ENCODE data around the gene COL21A1. TPM values are rescaled to one million over a fixed set of nuclear protein-coding genes. Genes with fewer than 3 reads are reported as not detected.
A peak's percentile ranks its signal among the peaks of the same experiment; 100 is the strongest.

The COL21A1 gene
- total RNA-seq, 1 donor = 29.0 TPM

DNA sequence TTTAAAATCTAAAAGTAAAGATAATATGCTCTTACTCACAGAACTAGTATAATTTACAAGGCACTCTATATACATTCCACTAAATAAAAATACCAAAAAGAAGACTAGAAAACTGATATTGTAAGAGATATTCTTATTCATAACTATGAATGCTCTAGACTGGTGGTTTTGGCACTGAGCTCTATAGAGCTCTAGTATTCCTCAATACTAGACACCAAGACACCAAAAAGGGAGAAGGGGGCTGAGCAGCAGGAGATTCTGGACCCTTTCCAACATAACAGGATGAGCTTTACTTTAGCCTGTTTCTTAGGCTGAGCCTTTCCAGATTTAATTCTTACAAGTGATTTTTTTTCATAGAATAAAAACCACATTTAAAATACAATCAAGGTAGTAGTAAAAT is 173.6 kb downstream of the COL21A1 start:
- DNase-seq (ENCODE audit: low read depth) = peak; percentile 45

DNA sequence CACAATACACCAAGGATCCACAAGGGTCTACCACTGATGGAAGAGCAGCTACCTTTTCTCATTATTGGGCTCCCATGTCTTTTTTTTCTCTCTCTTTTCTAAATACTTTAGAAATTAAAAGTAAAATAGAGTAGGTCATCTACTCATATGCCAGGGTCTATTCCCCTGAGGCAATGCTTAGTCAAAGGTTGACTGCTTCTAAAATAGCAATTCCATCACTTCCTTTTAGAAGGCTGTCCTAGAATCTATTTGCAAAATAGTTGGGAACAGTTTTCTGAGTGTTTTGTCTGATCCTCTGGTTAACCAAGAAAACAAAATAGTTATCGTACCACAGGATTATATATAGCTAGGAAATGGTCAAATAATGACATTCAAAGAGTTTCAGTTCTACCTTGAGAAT is 174.1 kb downstream of the COL21A1 start:
- TF ChIP-seq, protein P1, sequence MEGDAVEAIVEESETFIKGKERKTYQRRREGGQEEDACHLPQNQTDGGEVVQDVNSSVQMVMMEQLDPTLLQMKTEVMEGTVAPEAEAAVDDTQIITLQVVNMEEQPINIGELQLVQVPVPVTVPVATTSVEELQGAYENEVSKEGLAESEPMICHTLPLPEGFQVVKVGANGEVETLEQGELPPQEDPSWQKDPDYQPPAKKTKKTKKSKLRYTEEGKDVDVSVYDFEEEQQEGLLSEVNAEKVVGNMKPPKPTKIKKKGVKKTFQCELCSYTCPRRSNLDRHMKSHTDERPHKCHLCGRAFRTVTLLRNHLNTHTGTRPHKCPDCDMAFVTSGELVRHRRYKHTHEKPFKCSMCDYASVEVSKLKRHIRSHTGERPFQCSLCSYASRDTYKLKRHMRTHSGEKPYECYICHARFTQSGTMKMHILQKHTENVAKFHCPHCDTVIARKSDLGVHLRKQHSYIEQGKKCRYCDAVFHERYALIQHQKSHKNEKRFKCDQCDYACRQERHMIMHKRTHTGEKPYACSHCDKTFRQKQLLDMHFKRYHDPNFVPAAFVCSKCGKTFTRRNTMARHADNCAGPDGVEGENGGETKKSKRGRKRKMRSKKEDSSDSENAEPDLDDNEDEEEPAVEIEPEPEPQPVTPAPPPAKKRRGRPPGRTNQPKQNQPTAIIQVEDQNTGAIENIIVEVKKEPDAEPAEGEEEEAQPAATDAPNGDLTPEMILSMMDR (IDR thresholded peaks at IDR 0.05; ENCODE audit: insufficient read depth, low read length) = no peak
- DNase-seq (ENCODE audit: low read depth) = peak; percentile 81
- no peak overlapping the region for H3K4me3 ChIP-seq (ENCODE audit: low read depth, low read length)

More for the DNA sequence above, 173.6 kb downstream of the COL21A1 start:
- H3K4me3 ChIP-seq (ENCODE audit: low read depth, low read length) = no peak overlapping the region
- TF ChIP-seq, protein P1 (IDR thresholded peaks at IDR 0.05; ENCODE audit: insufficient read depth, low read length) = no peak

DNA sequence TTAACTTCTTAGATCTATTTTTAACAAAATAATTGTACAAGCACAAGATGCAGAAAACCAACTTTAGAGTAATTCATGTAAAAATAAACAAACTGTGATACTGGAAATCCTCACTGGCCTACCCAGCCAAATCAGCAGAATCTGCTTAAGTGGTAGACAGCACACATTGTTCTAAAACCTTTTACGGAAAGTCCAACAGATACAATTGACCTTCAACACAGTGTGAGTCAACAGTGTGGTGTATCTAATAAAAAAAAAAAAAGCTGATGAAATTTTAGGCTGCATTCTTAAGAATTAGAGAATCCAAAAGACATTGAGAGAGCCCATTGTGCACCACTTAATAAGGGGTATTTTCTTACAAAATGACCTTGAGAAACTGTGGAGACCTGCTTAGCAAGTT is 174.5 kb downstream of the COL21A1 start:
- TF ChIP-seq, protein P1 (IDR thresholded peaks at IDR 0.05; ENCODE audit: insufficient read depth, low read length) = no peak
- DNase-seq (ENCODE audit: low read depth) = peak; percentile 90
- no peak overlapping the region for H3K4me3 ChIP-seq (ENCODE audit: low read depth, low read length)

DNA sequence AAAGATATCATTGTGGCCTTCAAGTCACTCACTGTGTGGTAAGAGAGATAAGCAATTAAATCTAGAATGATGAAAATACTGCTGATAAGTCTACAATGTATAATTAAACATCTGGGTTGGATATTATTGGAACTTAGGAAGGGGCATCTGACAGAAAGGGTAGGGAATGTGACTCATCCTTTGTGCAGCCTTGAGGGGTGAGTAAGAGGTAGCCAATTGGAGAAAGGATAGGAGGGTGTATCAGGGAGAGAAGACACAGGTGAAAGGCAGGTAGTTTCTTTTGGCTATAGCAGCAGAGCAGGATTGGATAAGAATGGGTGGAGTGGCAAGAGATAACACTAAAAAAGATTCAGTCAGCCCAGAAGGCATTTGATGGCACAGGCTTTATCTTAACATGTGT is 182.0 kb downstream of the COL21A1 start:
- DNase-seq (ENCODE audit: low read depth) = no peak
- TF ChIP-seq, protein P1 (IDR thresholded peaks at IDR 0.05; ENCODE audit: insufficient read depth, low read length) = no peak
- no peak overlapping the region for H3K4me3 ChIP-seq (ENCODE audit: low read depth, low read length)

DNA sequence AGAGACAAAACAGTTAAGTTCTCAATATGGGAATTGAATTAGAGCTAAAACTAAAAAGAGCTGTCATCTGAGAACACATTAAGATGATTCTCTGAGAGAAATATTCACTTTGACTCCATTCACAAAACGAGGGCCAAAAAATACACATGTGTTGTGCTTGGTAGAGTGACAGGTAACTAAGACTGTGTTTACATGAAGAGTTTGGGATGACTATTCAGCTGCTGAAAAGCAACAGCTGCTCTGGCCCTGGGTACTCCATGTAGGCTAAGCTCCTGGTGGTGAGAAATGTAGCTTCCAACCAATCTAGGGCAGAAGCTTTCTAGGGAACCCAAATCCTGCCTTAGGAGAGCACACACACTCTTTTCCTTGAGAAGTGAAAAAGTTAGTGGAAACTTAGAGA is 184.5 kb downstream of the COL21A1 start:
- H3K4me3 ChIP-seq (ENCODE audit: low read depth, low read length) = no peak overlapping the region
- TF ChIP-seq, protein P1 (IDR thresholded peaks at IDR 0.05; ENCODE audit: insufficient read depth, low read length) = peak; percentile 35
- peak; percentile 74 for DNase-seq (ENCODE audit: low read depth)

DNA sequence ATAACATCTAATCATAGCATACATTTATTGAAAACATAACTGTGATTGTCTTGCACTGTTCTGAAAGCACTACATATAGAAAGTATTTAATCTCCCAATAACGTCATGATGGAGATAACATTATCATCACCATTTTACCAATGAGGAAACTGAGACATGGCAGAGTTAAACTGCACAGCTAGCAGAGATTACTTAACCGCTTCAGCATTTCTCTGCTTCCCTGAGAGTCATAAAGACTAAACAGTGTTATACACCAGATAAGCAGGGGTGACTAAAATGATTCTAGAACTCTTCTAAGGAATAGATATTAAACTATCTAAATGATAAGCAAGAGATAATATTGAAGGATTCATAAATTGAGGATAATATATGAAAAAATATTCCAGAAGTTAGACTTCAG is 188.7 kb downstream of the COL21A1 start:
- TF ChIP-seq, protein P1 (IDR thresholded peaks at IDR 0.05; ENCODE audit: insufficient read depth, low read length) = no peak
- peak; percentile 32 for DNase-seq (ENCODE audit: low read depth)
- no peak overlapping the region for H3K4me3 ChIP-seq (ENCODE audit: low read depth, low read length)

DNA sequence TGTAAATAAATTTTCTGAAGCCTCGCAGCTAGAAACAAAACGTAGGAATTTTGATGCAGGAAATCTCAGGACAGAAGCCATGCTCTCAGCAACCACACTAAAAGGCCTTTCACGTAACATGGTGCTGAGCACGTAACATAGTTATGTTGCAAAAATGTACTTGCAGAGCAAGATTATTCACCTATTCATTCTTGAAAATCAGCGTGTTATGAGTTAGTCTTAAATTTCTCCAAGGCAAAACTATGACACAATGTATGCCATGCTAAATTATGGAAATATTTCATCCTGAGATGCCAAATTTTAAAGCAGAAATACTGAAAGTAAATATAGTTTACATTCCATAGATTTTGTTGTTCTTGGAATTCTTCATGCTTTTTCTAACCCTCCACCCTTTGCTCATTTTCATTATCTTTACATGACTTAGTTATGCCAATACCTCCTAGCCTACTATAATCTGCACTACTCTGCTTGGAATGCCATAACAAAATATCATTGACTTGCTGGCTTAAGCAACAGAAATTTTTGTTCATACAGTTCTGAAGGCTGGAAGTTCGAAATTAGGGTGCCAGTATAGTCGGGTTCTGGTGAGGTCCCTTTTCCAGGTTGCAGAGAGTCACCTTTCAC is 192.2 kb downstream of the COL21A1 start:
- TF ChIP-seq, protein P1 (IDR thresholded peaks at IDR 0.05; ENCODE audit: insufficient read depth, low read length) = no peak
- no peak overlapping the region for H3K4me3 ChIP-seq (ENCODE audit: low read depth, low read length)
- peak; percentile 26 for DNase-seq (ENCODE audit: low read depth)
